Measurements from ENCODE around the gene TMEM116.
"Not testable (repeated sequence)": the region's sequence is repeated elsewhere in the genome, so short reads cannot be mapped to it uniquely, and the experiment has no call there.

The TMEM116 gene

GRCh38 chr12:112012775-112013600 is at the start of gene TMEM116, which contains the start of gene ERP29:
Gene TMEM116, minus strand, starts transcription at chr12:112013165. Its CDS starts 7,895 bp downstream, at chr12:112005270.
Gene ERP29, plus strand, starts transcription at chr12:112013426. Its CDS starts 40 bp downstream, at chr12:112013466.
- peak; percentile 100 for DNase-seq

- no peak for DNase-seq
These were observed 48.2 kb upstream of the TMEM116 start for GRCh38 chr12:112061137-112061536.

GRCh38 chr12:112049351-112049750 is 36.4 kb upstream of the TMEM116 start:
- no peak for DNase-seq

DNA sequence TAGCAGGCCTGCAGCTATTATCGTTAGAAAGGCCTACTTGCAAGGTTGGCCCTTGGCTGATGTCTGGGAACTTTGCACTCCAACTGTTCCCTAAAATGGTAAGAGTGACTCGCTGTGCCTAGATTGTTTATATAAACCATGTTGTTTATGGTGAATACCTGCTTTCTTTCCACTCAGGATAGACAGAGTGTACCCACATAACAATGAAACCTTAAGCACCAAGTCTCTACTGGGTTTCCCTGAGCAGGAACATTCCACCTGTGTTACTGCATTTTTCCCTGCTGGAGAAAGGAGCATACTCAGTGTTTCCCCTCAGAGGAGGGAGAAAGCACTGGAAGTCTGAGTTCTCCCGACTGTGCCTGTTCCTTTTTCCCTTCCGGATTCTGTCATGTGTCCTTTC is 33.0 kb upstream of the TMEM116 start:
- no peak for DNase-seq

DNA sequence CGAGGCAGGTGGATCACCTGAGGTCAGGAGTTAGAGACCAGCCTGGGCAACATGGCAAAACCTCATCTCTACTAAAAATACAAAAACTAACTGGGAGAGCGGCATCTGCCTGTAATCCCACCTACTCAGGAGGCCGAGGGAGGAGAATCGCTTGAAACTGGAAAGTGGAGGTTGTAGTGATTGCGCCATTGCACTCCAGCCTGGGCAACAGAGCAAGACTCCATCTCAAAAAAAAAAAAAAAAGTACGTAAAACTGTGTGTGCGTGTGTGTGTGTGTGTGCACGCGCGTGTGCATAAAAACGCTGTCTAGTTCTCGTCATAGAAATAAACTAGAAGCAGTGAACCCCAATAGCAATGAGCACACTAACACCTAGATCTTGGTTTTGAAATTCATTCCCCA is 23.6 kb upstream of the TMEM116 start:
- DNase-seq, result not testable (repeated sequence)

DNA sequence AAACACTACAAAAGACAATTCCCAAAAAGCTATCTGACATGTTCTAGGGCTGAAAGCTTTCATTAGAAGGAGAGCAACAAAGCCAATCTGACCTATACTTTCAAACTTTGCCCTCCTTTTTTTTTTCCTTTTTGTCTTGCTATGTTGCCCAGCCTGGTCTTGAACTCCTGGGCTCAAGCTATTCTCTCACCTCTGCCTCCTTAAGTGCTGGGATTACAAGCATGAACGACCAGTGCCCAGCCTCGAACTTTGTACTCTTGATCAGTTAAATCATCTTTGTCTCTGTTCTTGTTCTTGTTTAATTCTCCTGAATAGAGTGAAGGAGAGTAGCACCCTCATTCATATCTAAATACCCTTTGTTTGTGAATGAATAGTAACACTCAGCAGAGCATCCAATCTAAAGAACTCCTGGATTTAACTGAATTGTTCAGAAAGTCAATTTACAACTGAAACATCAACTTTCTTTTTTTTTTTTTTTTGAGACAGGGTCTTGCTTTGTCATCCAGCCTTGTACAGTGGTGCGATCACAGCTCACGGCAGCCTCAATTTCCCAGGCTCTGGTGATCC is 22.3 kb upstream of the TMEM116 start:
- no peak for DNase-seq

- DNase-seq, result no peak
These were observed 19.3 kb upstream of the TMEM116 start for GRCh38 chr12:112032292-112032691.

GRCh38 chr12:112031472-112031871 is 18.5 kb upstream of the TMEM116 start:
- DNase-seq, result no peak

DNA sequence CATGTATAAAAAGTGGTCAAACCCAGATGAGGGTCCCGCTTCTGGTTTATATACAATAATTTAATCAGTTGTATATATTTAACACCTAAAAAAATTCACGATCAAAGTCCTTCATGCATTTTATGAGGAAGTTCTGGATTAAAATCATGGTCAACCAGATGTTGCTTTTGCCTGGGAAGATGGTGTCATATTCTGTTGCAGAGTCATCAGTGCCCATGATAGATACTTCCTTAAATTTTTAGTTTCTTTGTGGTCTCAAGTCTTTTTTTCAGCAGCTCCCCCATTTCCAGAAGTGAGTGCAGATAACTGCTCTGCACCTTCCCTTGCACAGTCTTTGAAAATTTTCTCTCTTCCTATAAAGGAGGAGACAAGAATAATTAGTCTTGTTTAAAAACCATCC is 16.3 kb upstream of the TMEM116 start:
- no peak for DNase-seq

DNA sequence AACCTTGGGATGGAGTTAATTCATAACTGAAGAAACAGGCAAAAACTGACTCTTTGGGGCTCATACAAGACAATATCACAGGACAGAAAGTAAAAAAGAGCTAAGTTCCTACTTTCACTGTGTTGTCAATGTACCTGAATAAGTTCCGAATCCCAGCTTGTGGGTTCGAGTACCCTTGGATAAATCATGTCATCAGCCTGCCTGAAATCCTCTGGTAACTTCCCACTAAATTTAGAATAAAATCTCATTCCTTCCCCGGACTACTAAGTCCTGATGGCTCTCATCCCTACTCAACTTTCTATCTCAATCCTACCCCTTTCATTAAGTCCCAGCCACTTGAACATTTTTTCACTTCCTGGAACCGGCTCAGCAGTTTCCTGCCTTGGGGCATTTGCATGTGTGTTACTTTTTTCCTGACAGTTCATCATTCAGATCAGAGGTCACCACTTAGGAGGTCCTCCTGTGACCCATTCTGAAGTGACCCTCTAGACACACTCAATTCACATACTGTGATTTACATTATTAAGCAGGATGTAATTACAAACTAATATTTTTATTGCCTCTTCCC is 12.9 kb upstream of the TMEM116 start:
- DNase-seq, result no peak

GRCh38 chr12:112023759-112024396 is 10.9 kb upstream of the TMEM116 start:
- no peak for DNase-seq

GRCh38 chr12:112022241-112023016 is 9.5 kb upstream of the TMEM116 start:
- DNase-seq, result no peak

DNA sequence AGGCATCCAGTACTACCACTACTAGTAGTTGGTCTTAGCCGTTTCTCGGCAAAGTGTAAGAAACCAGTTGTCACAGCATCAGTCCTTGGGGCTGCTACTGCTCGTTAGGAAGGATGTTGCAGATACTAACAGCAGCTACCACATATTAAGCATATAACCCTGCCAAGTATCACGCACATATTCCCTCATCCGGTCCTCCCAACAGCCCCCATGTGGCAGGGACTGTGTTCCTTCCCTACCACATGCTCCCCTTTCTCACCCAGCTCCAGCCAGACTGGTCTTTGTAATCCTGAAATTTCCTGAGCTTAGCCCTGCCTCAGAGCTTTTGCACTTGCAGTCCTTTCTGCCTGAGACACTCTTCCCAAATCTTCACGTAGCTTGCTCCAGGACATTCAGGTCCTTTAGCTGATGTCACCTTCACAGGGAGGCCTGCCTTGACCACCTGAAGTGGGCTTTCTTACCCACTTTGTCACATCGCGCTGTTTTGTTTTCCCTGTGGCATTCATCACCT is 8.0 kb upstream of the TMEM116 start:
- DNase-seq, result no peak

DNA sequence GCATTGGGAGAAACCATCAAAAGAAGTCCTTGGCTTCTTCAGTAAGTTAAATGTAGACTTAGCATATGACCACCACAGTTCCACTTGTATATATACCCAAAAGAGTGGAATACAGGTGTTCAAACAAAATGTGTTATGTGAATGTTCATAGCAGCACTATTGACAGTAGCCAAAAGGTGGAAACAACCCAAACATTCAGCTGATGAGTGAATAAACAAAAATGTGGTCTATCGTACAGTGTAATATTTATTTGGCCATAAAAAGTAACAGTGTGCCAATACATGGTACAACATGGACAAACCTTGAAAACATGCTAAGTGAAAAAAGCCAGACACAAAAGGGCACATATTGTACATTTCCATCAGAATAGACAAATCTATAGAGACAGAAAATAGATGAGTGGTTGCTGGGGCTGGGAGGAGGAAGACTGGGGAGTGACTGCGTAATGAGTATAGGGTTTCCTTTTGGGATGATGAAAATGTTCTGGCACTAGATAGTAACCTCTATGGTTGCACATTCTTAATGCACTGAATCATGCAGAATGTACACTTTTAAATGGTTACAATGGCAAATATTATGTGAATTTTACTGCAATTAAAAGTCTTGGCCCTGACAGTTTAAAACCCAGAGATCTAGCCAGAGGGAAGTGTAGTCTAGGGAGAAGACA is 5.7 kb upstream of the TMEM116 start:
- no peak for DNase-seq

GRCh38 chr12:112017041-112017440 is 4.1 kb upstream of the TMEM116 start:
- no peak for DNase-seq

DNA sequence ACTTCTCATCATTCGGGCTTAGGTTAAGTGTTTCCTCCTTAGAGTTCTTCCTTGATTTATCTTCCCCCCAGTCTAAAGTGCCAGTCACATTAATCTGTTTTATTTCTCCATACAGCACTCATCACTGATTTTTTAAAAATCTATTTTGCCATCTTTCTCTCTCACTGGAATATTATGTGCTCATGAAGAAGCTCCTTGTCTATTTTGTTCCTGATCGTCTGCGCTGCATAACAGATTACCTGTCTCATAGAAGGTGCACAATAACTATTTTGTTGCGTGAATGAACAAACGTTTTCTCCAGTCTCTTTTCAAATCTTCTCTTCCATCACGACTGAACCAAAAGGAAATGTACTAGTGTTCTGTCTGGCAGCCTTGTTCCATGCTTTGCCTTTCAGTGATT is 3.0 kb upstream of the TMEM116 start:
- DNase-seq, result no peak

- DNase-seq, result peak; percentile 78
These were observed 837 bp upstream of the TMEM116 start for GRCh38 chr12:112013601-112014402.

- DNase-seq, result no peak
These were observed 1.3 kb downstream of the TMEM116 start for GRCh38 chr12:112011685-112012084.

DNA sequence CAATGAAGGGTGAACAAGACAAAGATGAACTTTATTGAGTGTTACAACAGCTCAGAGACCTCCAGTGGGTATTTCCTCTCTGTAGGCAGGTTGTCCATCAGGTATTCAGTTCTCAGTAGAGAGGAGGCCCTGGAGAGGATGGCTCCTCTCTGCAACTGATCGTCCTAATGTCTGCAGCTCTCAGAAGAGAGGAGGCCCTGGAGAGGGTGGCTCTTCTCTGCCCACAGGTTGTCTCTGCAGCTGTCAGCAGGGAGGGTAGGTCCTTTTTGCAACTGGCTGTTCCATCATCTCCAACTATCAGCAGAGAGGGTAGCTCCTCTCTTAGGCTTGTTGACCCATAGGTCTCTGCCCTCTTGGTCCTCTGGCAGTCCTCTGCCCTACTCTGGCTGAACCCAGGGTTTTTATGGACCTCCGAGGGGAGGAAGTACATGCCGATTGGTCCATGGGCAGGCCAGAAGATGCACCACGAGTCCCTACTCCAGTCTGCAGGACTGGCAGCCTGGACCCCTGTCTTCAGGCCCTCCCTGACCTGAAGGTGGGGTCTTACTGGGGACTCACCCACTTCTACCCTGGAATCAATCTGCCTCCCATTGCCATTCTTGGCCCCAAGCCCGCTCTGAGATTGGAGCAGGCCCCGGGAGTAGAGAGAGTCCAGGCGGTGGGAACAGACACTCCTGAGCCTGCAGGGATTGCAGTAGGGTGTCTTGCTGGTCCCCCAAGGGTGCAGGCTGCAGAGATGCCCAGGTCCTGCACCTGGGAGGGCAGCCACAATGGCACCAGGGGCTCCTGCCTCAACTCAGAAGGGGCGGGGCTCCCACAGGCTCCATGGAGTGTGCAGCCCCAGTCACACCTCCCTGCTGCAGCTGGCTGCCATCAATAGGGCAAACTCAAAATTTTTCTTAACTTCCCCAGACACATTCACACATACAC is 2.3 kb downstream of the TMEM116 start:
- DNase-seq, result no peak

GRCh38 chr12:112009596-112009995 is 3.4 kb downstream of the TMEM116 start:
- DNase-seq, result not testable (repeated sequence)

All from activated naive CD4-positive, alpha-beta T cell treated with anti-CD3 and anti-CD28 coated beads, Interleukin-2, amount 50 U/mL, for 16 hours (primary cell).